NCI-H510A treated with DMSO at 0.1 percent for 48 hours (cell line): ENCODE measurements around the gene HSD17B13.
"Not testable (repeated sequence)": the region's sequence is repeated elsewhere in the genome, so short reads cannot be mapped to it uniquely, and the experiment has no call there.

Source experiments
- DNase-seq: peaks from one replicate; lab custom pipeline; 2025; lab: John Stamatoyannopoulos, UW

HSD17B13 gene

GRCh38 chr4:87316961-87317360 lies 5.7 kb downstream of the HSD17B13 start:
- DNase-seq = no peak

- DNase-seq = peak; percentile 21
Observed at GRCh38 chr4:87315000-87315399, 7.7 kb downstream of the HSD17B13 start.

GRCh38 chr4:87313756-87314155 lies 8.9 kb downstream of the HSD17B13 start:
- no peak for DNase-seq

GRCh38 chr4:87311684-87312083 lies 11.0 kb downstream of the HSD17B13 start:
- no peak for DNase-seq

- DNase-seq = no peak
Observed at GRCh38 chr4:87310691-87311335, 11.9 kb downstream of the HSD17B13 start.

- no peak for DNase-seq
Observed at GRCh38 chr4:87309625-87310024, 13.1 kb downstream of the HSD17B13 start.

GRCh38 chr4:87306056-87306455 lies 16.6 kb downstream of the HSD17B13 start:
- no peak for DNase-seq

- no peak for DNase-seq
Observed at GRCh38 chr4:87305562-87305961, 17.1 kb downstream of the HSD17B13 start.

GRCh38 chr4:87304745-87305432 lies 17.8 kb downstream of the HSD17B13 start:
- DNase-seq = peak; percentile 47

GRCh38 chr4:87299898-87300297 lies 22.8 kb downstream of the HSD17B13 start:
- DNase-seq = no peak

- no peak for DNase-seq
Observed at GRCh38 chr4:87298362-87298761, 24.3 kb downstream of the HSD17B13 start.

- DNase-seq = not testable (repeated sequence)
Observed at GRCh38 chr4:87294911-87295310, 27.8 kb downstream of the HSD17B13 start.

- not testable (repeated sequence) for DNase-seq
Observed at GRCh38 chr4:87293889-87294288, 28.8 kb downstream of the HSD17B13 start.

- no peak for DNase-seq
Observed at GRCh38 chr4:87286970-87287369, 35.7 kb downstream of the HSD17B13 start.

- not testable (repeated sequence) for DNase-seq
Observed at GRCh38 chr4:87284268-87284667, 38.4 kb downstream of the HSD17B13 start.

GRCh38 chr4:87283151-87283550 lies 39.5 kb downstream of the HSD17B13 start:
- DNase-seq = no peak

GRCh38 chr4:87281603-87282002 lies 41.1 kb downstream of the HSD17B13 start:
- DNase-seq = no peak

GRCh38 chr4:87278335-87278794 lies 44.3 kb downstream of the HSD17B13 start:
- DNase-seq = no peak

- no peak for DNase-seq
Observed at GRCh38 chr4:87275311-87275710, 47.4 kb downstream of the HSD17B13 start.

GRCh38 chr4:87274803-87275202 lies 47.9 kb downstream of the HSD17B13 start:
- DNase-seq = no peak

- no peak for DNase-seq
Observed at GRCh38 chr4:87274327-87274726, 48.4 kb downstream of the HSD17B13 start.

GRCh38 chr4:87270825-87271224 lies 51.9 kb downstream of the HSD17B13 start:
- DNase-seq = no peak

GRCh38 chr4:87270144-87270543 lies 52.5 kb downstream of the HSD17B13 start:
- peak; percentile 51 for DNase-seq

- DNase-seq = no peak
Observed at GRCh38 chr4:87268411-87268810, 54.3 kb downstream of the HSD17B13 start.
